Small intestine (tissue), 7 donors: ENCODE measurements around the gene C6orf47. TPM values are rescaled to one million over a fixed set of nuclear protein-coding genes. Genes with fewer than 3 reads are reported as not detected.

ENCODE experiments used
- DNase-seq, 2 donors: peaks; one replicate each; pipeline versions ENCODE4 v3.0.0 to v3.0.0-alpha.2; 2013
- FAIRE-seq: peaks from 2 replicates; lab custom pipeline; 2012; peaks lifted over from hg19 to GRCh38; lab: Jason Lieb, UNC
- H3K27ac ChIP-seq, 3 donors: one replicate each; pipeline ENCODE4 v1.5.1; 2013; ENCODE audit warnings: low read length in 2 of 3, mild to moderate bottlenecking in 2 of 3, control low read depth in 1 of 3, inconsistent platforms in 1 of 3, low read depth in 1 of 3, moderate library complexity in 1 of 3
- H3K27me3 ChIP-seq, 3 donors: one replicate each; pipeline ENCODE4 v1.6.1; 2013; ENCODE audit warnings: low read length in 3 of 3, inconsistent platforms in 1 of 3; ENCODE audit not compliant: control insufficient read depth in 3 of 3, insufficient read depth in 3 of 3
- H3K36me3 ChIP-seq, 3 donors: one replicate each; pipeline ENCODE4 v1.6.1; 2013; ENCODE audit warnings: low read length in 3 of 3, inconsistent platforms in 1 of 3, low read depth in 1 of 3, mild to moderate bottlenecking in 1 of 3, moderate library complexity in 1 of 3; ENCODE audit not compliant: control insufficient read depth in 3 of 3, insufficient read depth in 2 of 3
- H3K4me1 ChIP-seq, 3 donors: one replicate each; pipeline ENCODE4 v1.6.1; 2013; ENCODE audit warnings: low read length in 2 of 3, inconsistent platforms in 1 of 3, low read depth in 1 of 3, mild to moderate bottlenecking in 1 of 3, moderate library complexity in 1 of 3; ENCODE audit not compliant: control insufficient read depth in 3 of 3, insufficient read depth in 2 of 3
- H3K4me3 ChIP-seq, 3 donors: one replicate each; pipeline ENCODE4 v1.5.1; 2013; ENCODE audit warnings: low read length in 3 of 3, control low read depth in 1 of 3, inconsistent platforms in 1 of 3, low read depth in 1 of 3, mild to moderate bottlenecking in 1 of 3, moderate library complexity in 1 of 3
- H3K9me3 ChIP-seq, 2 donors: one replicate each; pipeline ENCODE4 v1.6.1; 2013; ENCODE audit warnings: low read depth in 1 of 2, low read length in 1 of 2; ENCODE audit not compliant: control insufficient read depth in 2 of 2, insufficient read depth in 1 of 2
- WGBS, 3 donors: extraction: QIAGEN DNeasy Blood & Tissue Kit; methylation state at CpG; one replicate each; pipeline ENCODE4 v1.1.7; 2013; 5-methylcytosine and 5-hydroxymethylcytosine counted together
- polyA plus RNA-seq, 4 donors: library from polyadenylated mRNA; stranded (reverse) in 3 of 4; unstranded in 1 of 4; fragments of 200-250 nt in 3 of 4; fragments of 120-200 nt in 1 of 4; gene quantifications; one replicate each; pipeline versions ENCODE4 v1.2.1 to v1.2.3, GENCODE V29; 2013
- donor health status: healthy with polysubstance abuse.
- donor health status: control.
- donor health status: control.
- donor health status: Bipolar disorder and iron deficiency.
- donor health status: healthy.

Gene C6orf47
- polyA plus RNA-seq, 4 donors = 17.3 to 29.1 (median 23.2) TPM

- DNase-seq (peak in 1 of 2 donors; percentile 16), FAIRE-seq (no peak)
- peak overlapping the region; percentile 61 to 93 (median 85) for H3K4me3 ChIP-seq
- no peaks in the 10 kb centered on the region for H3K9me3 ChIP-seq
- peaks cover 16 to 71% (median 19%) of the 10 kb centered on the region in 3 donors for H3K36me3 ChIP-seq
- H3K27ac ChIP-seq = peak overlapping the region; percentile 65 to 85 (median 71)
- H3K27me3 ChIP-seq = no peaks in the 10 kb centered on the region
- WGBS, 3 donors = 2 to 3% (median 2%) methylated on average over 15 of the region's 15 CpGs
- peaks cover 0 to 39% (median 7%) of the 10 kb centered on the region in 3 donors for H3K4me1 ChIP-seq
Observed at GRCh38 chr6:31666337-31666965, 5.9 kb upstream of the C6orf47 start.

DNA sequence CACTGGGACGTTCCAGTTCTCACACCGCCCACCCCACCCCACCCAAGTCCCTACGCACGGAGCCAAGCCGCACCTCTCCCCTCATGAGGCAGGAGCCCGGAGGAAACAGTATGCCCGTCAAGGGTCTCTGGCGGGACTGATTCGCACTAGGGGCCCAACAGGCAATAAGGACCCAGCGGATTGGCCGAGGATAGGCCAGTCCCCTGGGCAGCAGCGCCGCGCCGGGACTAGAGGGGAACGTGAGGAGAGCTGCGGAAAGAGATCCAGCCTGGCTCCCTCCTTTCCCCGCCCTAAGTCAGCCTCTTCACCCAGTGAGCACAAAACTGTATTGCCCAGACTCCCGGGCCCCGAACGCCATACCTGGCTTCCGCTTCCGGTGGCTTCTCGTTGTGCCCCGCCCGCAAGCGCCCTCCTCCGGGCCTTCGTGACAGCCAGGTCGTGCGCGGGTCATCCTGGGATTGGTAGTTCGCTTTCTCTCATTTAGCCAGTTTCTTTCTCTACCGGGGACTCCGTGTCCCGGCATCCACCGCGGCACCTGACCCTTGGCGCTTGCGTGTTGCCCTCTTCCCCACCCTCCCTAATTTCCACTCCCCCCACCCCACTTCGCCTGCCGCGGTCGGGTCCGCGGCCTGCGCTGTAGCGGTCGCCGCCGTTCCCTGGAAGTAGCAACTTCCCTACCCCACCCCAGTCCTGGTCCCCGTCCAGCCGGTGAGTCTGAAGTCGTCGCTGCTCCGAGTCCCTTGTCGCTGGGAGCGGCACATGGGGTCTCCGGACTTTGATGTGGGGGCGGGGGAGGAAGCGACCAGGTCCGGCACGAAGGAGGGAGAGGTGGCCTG, 5.1 kb upstream of the C6orf47 start, which contains the start of gene CSNK2B:
Gene CSNK2B, plus strand, starts transcription at position 580 of the 836 bp plus-strand sequence. CDS start 752 bp downstream, outside the sequence.
- 0 to 1% (median 0%) methylated on average over 58 to 63 of the region's 63 CpGs for WGBS, 3 donors
- H3K4me3 ChIP-seq = peak within 1 kb of the TSS; percentile 61 to 93 (median 85)
- DNase-seq = peak; percentile 98 to 99
- H3K4me1 ChIP-seq = peaks cover 0 to 44% (median 7%) of the 10 kb centered on the region in 3 donors
- FAIRE-seq = no peak
- H3K27me3 ChIP-seq = no peaks in the 10 kb centered on the region
- peaks cover 14 to 63% (median 19%) of the 10 kb centered on the region in 3 donors for H3K36me3 ChIP-seq
- H3K27ac ChIP-seq = peak within 1 kb of the TSS; percentile 79 to 97 (median 94)
- no peaks in the 10 kb centered on the region for H3K9me3 ChIP-seq

- H3K27me3 ChIP-seq = no peaks in the 10 kb centered on the region
- no peaks in the 10 kb centered on the region for H3K9me3 ChIP-seq
- peak within 1 kb of the TSS; percentile 79 to 97 (median 94) for H3K27ac ChIP-seq
- H3K4me3 ChIP-seq = peak within 1 kb of the TSS; percentile 61 to 89 (median 85)
- DNase-seq (peak; percentile 96 to 98), FAIRE-seq (no peak)
- 0% methylated on average over 39 of the region's 39 CpGs for WGBS, 3 donors
- peaks cover 13 to 57% (median 18%) of the 10 kb centered on the region in 3 donors for H3K36me3 ChIP-seq
- H3K4me1 ChIP-seq = peaks cover 0 to 44% (median 7%) of the 10 kb centered on the region in 3 donors
Observed at GRCh38 chr6:31664790-31665500, 4.4 kb upstream of the C6orf47 start, which contains the start of gene GPANK1. Gene GPANK1, minus strand, starts transcription at chr6:31664997. Its CDS starts 519 bp downstream, at chr6:31664478.

GRCh38 chr6:31663961-31664789, 3.6 kb upstream of the C6orf47 start:
- 6 to 12% (median 11%) methylated on average over 14 to 17 of the region's 17 CpGs for WGBS, 3 donors
- Histone ChIP-seq H3K9me3 (no peaks in the 10 kb centered on the region), H3K4me3 (peak overlapping the region; percentile 42 to 85 (median 61)), H3K36me3 (peaks cover 8 to 53% (median 15%) of the 10 kb centered on the region in 3 donors), H3K27me3 (no peaks in the 10 kb centered on the region), H3K4me1 (peaks cover 0 to 47% (median 12%) of the 10 kb centered on the region in 3 donors), H3K27ac (peak overlapping the region; percentile 79 to 97 (median 94))
- no peak for FAIRE-seq
- DNase-seq = peak; percentile 36 to 51

- Histone ChIP-seq H3K27ac (peak overlapping the region; percentile 79 to 97 (median 94)), H3K9me3 (no peaks in the 10 kb centered on the region), H3K4me1 (peaks cover 3 to 54% (median 14%) of the 10 kb centered on the region in 3 donors), H3K4me3 (peak overlapping the region in 2 of 3 donors; percentile 61 to 85), H3K27me3 (no peaks in the 10 kb centered on the region), H3K36me3 (peaks cover 2 to 52% (median 8%) of the 10 kb centered on the region in 3 donors)
- FAIRE-seq (no peak), DNase-seq (peak; percentile 57 to 81)
- 14 to 43% (median 41%) methylated on average over 8 to 9 of the region's 9 CpGs for WGBS, 3 donors
Observed at GRCh38 chr6:31663126-31663960, 2.8 kb upstream of the C6orf47 start.

DNA sequence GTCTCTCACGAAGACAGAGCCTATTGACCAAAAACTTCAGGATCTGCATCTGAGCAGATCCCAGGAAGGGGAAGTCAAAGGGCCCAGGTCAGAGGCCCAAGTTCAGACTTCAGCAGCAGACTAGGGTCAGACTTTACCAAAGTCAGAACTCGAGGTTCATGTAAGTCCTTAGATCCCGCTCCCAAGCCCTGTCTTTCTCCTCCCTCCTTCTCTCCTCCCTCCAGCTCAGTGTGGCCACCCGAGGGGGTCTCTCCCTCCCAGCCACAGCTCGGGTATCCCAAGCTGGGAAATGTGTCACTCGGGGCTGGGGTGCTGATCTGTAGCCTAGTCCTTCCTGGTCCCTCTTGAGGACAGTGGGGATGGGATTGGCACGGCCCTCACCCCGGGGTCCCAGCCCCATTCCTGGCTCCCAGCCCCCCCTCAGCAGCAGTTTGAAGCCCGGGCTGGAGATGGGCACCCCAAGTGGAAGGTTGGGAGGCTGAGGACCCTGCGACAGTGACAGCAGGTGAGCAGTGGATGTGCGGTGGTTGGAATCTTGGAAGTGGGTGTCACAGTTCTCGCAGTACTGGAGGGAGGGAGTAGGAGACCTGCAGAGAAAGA, 1.6 kb upstream of the C6orf47 start:
- DNase-seq = no peak
- peaks cover 3 to 57% (median 18%) of the 10 kb centered on the region in 3 donors for H3K4me1 ChIP-seq
- H3K36me3 ChIP-seq = peaks cover 2 to 55% (median 5%) of the 10 kb centered on the region in 3 donors
- FAIRE-seq = no peak
- H3K27me3 ChIP-seq = no peaks in the 10 kb centered on the region
- WGBS, 3 donors = 84 to 87% (median 85%) methylated on average over 12 of the region's 12 CpGs
- H3K9me3 ChIP-seq = no peaks in the 10 kb centered on the region
- peak overlapping the region; percentile 24 to 94 (median 27) for H3K27ac ChIP-seq
- H3K4me3 ChIP-seq = peak overlapping the region in 2 of 3 donors; percentile 9 to 61
